ENCODE results near the gene DHDH.
"Not testable (repeated sequence)": the region's sequence is repeated elsewhere in the genome, so short reads cannot be mapped to it uniquely, and the experiment has no call there.

DHDH gene

DNA sequence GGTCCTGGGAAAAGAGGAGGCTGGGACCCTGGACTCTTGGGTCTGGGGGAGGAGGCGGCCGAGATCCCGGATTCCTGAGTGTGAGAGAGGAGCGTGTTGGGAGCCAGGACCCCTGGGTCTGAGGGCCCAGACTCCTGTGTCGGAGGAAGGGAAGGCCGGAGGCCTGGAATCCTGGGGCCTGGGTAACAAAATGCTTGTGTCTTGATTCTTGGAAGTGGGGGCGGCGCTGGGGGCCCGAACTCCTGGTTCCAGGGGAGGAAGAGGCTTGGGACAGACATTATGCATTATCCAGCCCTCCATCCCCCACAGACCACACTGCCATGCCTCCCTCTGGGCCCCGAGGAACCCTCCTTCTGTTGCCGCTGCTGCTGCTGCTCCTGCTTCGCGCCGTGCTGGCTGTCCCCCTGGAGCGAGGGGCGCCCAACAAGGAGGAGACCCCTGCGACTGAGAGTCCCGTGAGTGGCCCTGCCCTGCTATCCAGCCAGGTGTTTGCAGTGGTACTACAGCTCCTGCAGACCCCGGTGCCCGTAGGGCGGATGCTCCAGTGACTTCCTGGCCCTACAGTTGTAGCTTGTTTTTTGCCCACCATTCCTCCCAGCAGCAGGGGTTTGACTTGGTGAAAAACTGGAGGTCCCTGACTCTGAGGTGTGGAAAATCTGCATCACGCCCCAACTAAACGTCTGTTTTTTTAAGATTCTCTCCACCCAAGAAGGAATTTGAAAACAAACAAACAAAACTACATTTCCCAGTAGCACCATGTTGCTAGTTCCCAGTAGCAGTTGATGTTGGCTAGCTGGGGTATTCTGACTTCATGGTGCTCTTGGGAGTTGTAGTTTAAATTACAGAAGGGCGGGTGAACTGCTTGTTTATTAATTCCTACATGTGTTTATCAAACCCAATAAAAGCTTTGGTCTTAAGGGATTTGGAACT, 32.8 kb upstream of the DHDH start:
- Histone ChIP-seq H3K4me1 (ENCODE audit: control insufficient read depth, insufficient read depth, low read length) (peaks cover 16% of the 10 kb centered on the region), H3K9ac (ENCODE audit: low read length) (peak overlapping the region; percentile 98), H3K9me3 (ENCODE audit: control insufficient read depth, low read length) (no peaks in the 10 kb centered on the region), H3K27me3 (replicated peaks; ENCODE audit: control insufficient read depth, insufficient read depth, low read length) (no peaks in the 10 kb centered on the region), H3K36me3 (ENCODE audit: control insufficient read depth, insufficient read depth, low read length, severe bottlenecking) (peaks cover 22% of the 10 kb centered on the region), H3K4me3 (ENCODE audit: low read length) (peak overlapping the region; percentile 98)
- DNase-seq (ENCODE audit: low read depth), result peak; percentile 39

- H3K9ac ChIP-seq (ENCODE audit: low read length); H3K4me3 ChIP-seq (ENCODE audit: low read length); H3K27me3 ChIP-seq (replicated peaks; ENCODE audit: control insufficient read depth, insufficient read depth, low read length); H3K9me3 ChIP-seq (ENCODE audit: control insufficient read depth, low read length); DNase-seq (ENCODE audit: low read depth): not testable (repeated sequence)
- H3K4me1 ChIP-seq (ENCODE audit: control insufficient read depth, insufficient read depth, low read length), result peaks cover 16% of the 10 kb centered on the region
- peaks cover 27% of the 10 kb centered on the region for H3K36me3 ChIP-seq (ENCODE audit: control insufficient read depth, insufficient read depth, low read length, severe bottlenecking)
Measured at GRCh38 chr19:48902291-48902690, 31.2 kb upstream of the DHDH start.

GRCh38 chr19:48903788-48904187, 29.7 kb upstream of the DHDH start:
- Histone ChIP-seq H3K4me1 (ENCODE audit: control insufficient read depth, insufficient read depth, low read length) (peaks cover 16% of the 10 kb centered on the region), H3K36me3 (ENCODE audit: control insufficient read depth, insufficient read depth, low read length, severe bottlenecking) (peaks cover 41% of the 10 kb centered on the region)
- not testable (repeated sequence) for H3K9ac ChIP-seq (ENCODE audit: low read length); DNase-seq (ENCODE audit: low read depth); H3K9me3 ChIP-seq (ENCODE audit: control insufficient read depth, low read length); H3K4me3 ChIP-seq (ENCODE audit: low read length); H3K27me3 ChIP-seq (replicated peaks; ENCODE audit: control insufficient read depth, insufficient read depth, low read length)

DNA sequence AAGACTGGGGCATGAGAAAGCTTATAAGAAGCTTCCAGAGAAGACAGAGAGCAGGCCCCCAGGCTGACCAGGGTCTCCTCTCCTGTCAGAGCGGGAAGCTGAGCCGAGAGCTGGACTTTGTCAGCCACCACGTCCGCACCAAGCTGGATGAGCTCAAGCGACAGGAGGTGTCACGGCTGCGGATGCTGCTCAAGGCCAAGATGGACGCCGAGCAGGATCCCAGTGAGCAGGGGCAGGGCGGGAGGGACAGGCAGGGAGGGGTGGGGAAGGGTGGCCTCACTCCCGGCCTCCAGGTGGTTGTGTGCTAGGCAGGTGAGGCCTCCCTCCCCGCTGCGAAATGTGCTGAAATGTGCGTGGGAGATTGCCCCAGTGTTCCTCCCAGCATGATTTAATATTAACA, 27.8 kb upstream of the DHDH start:
- Histone ChIP-seq H3K4me1 (ENCODE audit: control insufficient read depth, insufficient read depth, low read length) (peaks cover 13% of the 10 kb centered on the region), H3K4me3 (ENCODE audit: low read length) (no peak overlapping the region), H3K27me3 (replicated peaks; ENCODE audit: control insufficient read depth, insufficient read depth, low read length) (no peaks in the 10 kb centered on the region), H3K36me3 (ENCODE audit: control insufficient read depth, insufficient read depth, low read length, severe bottlenecking) (peaks cover 56% of the 10 kb centered on the region), H3K9me3 (ENCODE audit: control insufficient read depth, low read length) (no peaks in the 10 kb centered on the region), H3K9ac (ENCODE audit: low read length) (no peak overlapping the region)
- no peak for DNase-seq (ENCODE audit: low read depth)

GRCh38 chr19:48906324-48906723, 27.2 kb upstream of the DHDH start:
- Histone ChIP-seq H3K36me3 (ENCODE audit: control insufficient read depth, insufficient read depth, low read length, severe bottlenecking) (peaks cover 62% of the 10 kb centered on the region), H3K4me1 (ENCODE audit: control insufficient read depth, insufficient read depth, low read length) (peaks cover 8% of the 10 kb centered on the region)
- DNase-seq (ENCODE audit: low read depth), result no peak

DNA sequence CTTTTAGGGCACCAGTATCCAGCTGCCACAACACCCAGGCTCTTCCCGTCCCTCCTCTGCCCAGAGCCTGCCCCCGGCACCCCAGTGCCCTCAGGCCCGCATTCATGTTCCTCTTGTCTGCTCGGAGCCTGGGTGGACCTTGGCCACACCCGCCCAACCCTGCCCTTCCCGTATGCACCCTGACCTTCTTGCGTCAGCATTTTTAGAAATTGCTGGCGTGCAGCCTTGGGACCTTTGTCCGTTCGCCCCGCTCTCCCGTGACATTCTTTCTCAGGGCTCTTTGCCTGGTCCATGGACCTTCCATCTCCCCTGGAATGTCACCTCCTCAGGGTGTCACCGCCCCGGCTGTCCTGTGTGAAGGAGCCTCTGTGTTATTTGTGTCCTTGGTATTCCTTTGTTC, 25.8 kb upstream of the DHDH start:
- Histone ChIP-seq H3K36me3 (ENCODE audit: control insufficient read depth, insufficient read depth, low read length, severe bottlenecking) (peaks cover 71% of the 10 kb centered on the region), H3K9me3 (ENCODE audit: control insufficient read depth, low read length) (no peaks in the 10 kb centered on the region), H3K4me1 (ENCODE audit: control insufficient read depth, insufficient read depth, low read length) (no peaks in the 10 kb centered on the region), H3K27me3 (replicated peaks; ENCODE audit: control insufficient read depth, insufficient read depth, low read length) (no peaks in the 10 kb centered on the region), H3K9ac (ENCODE audit: low read length) (no peak overlapping the region), H3K4me3 (ENCODE audit: low read length) (no peak overlapping the region)
- DNase-seq (ENCODE audit: low read depth), result no peak

More at GRCh38 chr19:48906324-48906723, 27.2 kb upstream of the DHDH start:
- Histone ChIP-seq H3K4me3 (ENCODE audit: low read length) (no peak overlapping the region), H3K9me3 (ENCODE audit: control insufficient read depth, low read length) (no peaks in the 10 kb centered on the region), H3K9ac (ENCODE audit: low read length) (no peak overlapping the region), H3K27me3 (replicated peaks; ENCODE audit: control insufficient read depth, insufficient read depth, low read length) (no peaks in the 10 kb centered on the region)

DNA sequence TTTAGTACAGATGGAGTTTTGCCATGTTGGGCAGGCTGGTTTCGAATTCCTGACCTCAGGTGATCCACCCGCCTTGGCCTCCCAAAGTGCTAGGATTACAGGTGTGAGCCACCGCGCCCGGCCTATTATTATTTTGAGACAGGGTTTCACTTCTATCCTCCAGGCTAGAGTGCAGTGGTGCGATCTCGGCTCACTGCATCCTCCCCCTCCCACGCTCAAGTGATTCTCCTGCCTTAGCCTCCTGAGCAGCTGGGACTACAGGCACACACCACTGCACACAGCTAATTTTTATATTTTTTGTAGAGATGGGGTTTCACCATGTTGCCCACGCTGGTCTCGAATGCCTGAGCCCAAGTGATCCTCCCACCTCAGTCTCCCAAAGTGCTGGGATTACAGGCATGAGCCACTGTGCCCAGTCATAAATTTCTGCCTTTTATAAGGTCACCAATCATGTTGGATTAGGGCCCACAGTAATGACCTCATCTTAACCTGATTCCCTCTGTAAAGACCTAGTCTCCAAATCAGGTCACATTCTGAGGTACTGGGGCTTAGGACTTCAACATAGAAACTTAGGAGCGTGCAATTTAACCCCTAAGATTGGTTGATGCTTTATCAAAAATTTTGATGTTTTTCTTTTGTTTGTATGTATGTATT, 23.9 kb upstream of the DHDH start:
- not testable (repeated sequence) for H3K4me1 ChIP-seq (ENCODE audit: control insufficient read depth, insufficient read depth, low read length); H3K4me3 ChIP-seq (ENCODE audit: low read length); H3K27me3 ChIP-seq (replicated peaks; ENCODE audit: control insufficient read depth, insufficient read depth, low read length); DNase-seq (ENCODE audit: low read depth); H3K9me3 ChIP-seq (ENCODE audit: control insufficient read depth, low read length); H3K9ac ChIP-seq (ENCODE audit: low read length)
- peaks cover 83% of the 10 kb centered on the region for H3K36me3 ChIP-seq (ENCODE audit: control insufficient read depth, insufficient read depth, low read length, severe bottlenecking)

- Histone ChIP-seq H3K27me3 (replicated peaks; ENCODE audit: control insufficient read depth, insufficient read depth, low read length) (no peaks in the 10 kb centered on the region), H3K36me3 (ENCODE audit: control insufficient read depth, insufficient read depth, low read length, severe bottlenecking) (peaks cover 81% of the 10 kb centered on the region), H3K9me3 (ENCODE audit: control insufficient read depth, low read length) (no peaks in the 10 kb centered on the region), H3K4me1 (ENCODE audit: control insufficient read depth, insufficient read depth, low read length) (peaks cover 4% of the 10 kb centered on the region), H3K9ac (ENCODE audit: low read length) (no peak overlapping the region), H3K4me3 (ENCODE audit: low read length) (no peak overlapping the region)
- no peak for DNase-seq (ENCODE audit: low read depth)
Measured at GRCh38 chr19:48910803-48911202, 22.7 kb upstream of the DHDH start.

DNA sequence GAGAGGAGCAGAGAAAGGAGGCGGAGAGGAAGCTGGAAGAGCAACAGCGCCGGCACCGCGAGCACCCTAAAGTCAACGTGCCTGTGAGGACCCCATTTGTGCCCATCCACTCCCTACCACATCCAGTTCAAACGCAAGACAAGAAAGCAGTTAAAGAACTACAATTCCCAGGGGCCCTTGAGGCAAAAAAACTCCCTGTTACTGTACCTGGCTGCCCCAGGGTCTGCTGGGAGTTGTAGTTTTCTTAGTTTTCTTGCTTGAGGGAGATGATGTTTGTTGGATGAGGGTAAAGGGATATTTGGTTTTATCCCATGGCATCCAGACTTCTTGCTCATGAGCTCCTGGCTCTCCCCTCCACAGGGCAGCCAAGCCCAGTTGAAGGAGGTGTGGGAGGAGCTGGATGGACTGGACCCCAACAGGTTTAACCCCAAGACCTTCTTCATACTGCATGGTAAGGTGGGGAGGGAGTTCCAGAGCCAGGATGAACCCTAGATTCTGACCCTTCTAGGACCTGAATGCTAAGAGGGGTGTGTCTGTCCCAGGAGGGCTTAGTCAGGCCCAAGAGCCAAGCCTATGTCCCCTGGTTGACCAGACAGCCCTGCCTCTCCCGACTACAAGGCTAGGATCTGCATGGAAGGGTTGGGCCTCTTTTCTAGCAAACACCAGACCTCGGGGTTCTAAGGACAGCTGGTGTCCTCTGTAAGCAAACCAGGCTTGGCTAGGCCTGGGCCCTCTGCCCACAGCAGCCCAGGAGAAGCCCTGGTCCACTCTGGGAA, 20.2 kb upstream of the DHDH start:
- Histone ChIP-seq H3K4me3 (ENCODE audit: low read length) (no peak overlapping the region), H3K27me3 (replicated peaks; ENCODE audit: control insufficient read depth, insufficient read depth, low read length) (no peaks in the 10 kb centered on the region), H3K9ac (ENCODE audit: low read length) (no peak overlapping the region), H3K36me3 (ENCODE audit: control insufficient read depth, insufficient read depth, low read length, severe bottlenecking) (peaks cover 79% of the 10 kb centered on the region), H3K9me3 (ENCODE audit: control insufficient read depth, low read length) (no peaks in the 10 kb centered on the region), H3K4me1 (ENCODE audit: control insufficient read depth, insufficient read depth, low read length) (peaks cover 4% of the 10 kb centered on the region)
- DNase-seq (ENCODE audit: low read depth), result no peak

GRCh38 chr19:48914181-48914580, 19.3 kb upstream of the DHDH start:
- Histone ChIP-seq H3K4me1 (ENCODE audit: control insufficient read depth, insufficient read depth, low read length) (peaks cover 4% of the 10 kb centered on the region), H3K4me3 (ENCODE audit: low read length) (no peak overlapping the region), H3K36me3 (ENCODE audit: control insufficient read depth, insufficient read depth, low read length, severe bottlenecking) (peaks cover 81% of the 10 kb centered on the region), H3K9ac (ENCODE audit: low read length) (no peak overlapping the region), H3K9me3 (ENCODE audit: control insufficient read depth, low read length) (no peaks in the 10 kb centered on the region), H3K27me3 (replicated peaks; ENCODE audit: control insufficient read depth, insufficient read depth, low read length) (no peaks in the 10 kb centered on the region)
- DNase-seq (ENCODE audit: low read depth), result no peak

GRCh38 chr19:48915757-48916156, 17.7 kb upstream of the DHDH start:
- no peaks in the 10 kb centered on the region for H3K9me3 ChIP-seq (ENCODE audit: control insufficient read depth, low read length)
- no peaks in the 10 kb centered on the region for H3K27me3 ChIP-seq (replicated peaks; ENCODE audit: control insufficient read depth, insufficient read depth, low read length)
- H3K4me1 ChIP-seq (ENCODE audit: control insufficient read depth, insufficient read depth, low read length), result peaks cover 4% of the 10 kb centered on the region
- peaks cover 79% of the 10 kb centered on the region for H3K36me3 ChIP-seq (ENCODE audit: control insufficient read depth, insufficient read depth, low read length, severe bottlenecking)
- no peak overlapping the region for H3K9ac ChIP-seq (ENCODE audit: low read length)
- no peak overlapping the region for H3K4me3 ChIP-seq (ENCODE audit: low read length)
- no peak for DNase-seq (ENCODE audit: low read depth)
